Measurements from ENCODE around the gene NFYA. TPM values are rescaled to one million over a fixed set of nuclear protein-coding genes. Genes with fewer than 3 reads are reported as not detected.

The NFYA gene
- 11.4 and 16.0 TPM in 2 replicates for total RNA-seq

GRCh38 chr6:41072836-41073202 is at the start of gene NFYA:
NFYA (plus strand) TSS chr6:41072974; CDS start chr6:41079090, 6,116 bp downstream.

GRCh38 chr6:41039060-41039998 is 33.4 kb upstream of the NFYA start, which contains the start of gene UNC5CL:
UNC5CL (minus strand) TSS chr6:41039221; CDS start chr6:41035074, 4,147 bp downstream.

GRCh38 chr6:41042226-41043055 is 30.3 kb upstream of the NFYA start, which contains the start of gene TSPO2:
TSPO2 (plus strand) TSS chr6:41042467; CDS start chr6:41042986, 519 bp downstream.

GRCh38 chr6:41053041-41053440 is 19.7 kb upstream of the NFYA start, which contains the start of gene APOBEC2:
APOBEC2 (plus strand) TSS chr6:41053202; CDS start chr6:41053348, 146 bp downstream.

GRCh38 chr6:41071923-41072835 is 595 bp upstream of the NFYA start, which contains the start of gene OARD1:
OARD1 (minus strand) TSS chr6:41072356; CDS start chr6:41071634, 722 bp downstream.

Other genes starting within 250 kb of the NFYA start
- gene UNC5CL, start 33.8 kb upstream of the NFYA start, total RNA-seq: under 0.01 and 0.15 TPM in 2 replicates
- gene TSPO2, start 30.5 kb upstream of the NFYA start, total RNA-seq: not detected in 2 replicates
- gene APOBEC2, start 19.8 kb upstream of the NFYA start, total RNA-seq: not detected in 2 replicates
- gene OARD1, start 618 bp upstream of the NFYA start, total RNA-seq: 8.8 and 16.0 TPM in 2 replicates
- not detected in 2 replicates for gene TREML1, start 81.4 kb downstream of the NFYA start, total RNA-seq
- 0.33 and 0.44 TPM in 2 replicates for gene TREM2, start 90.1 kb downstream of the NFYA start, total RNA-seq
- not detected in 2 replicates for gene TREML2, start 128.2 kb downstream of the NFYA start, total RNA-seq
- gene TREML4, start 155.4 kb downstream of the NFYA start, total RNA-seq: not detected in 2 replicates
- 0.50 TPM in 1 of 2 replicates, not detected in the other for gene TREM1, start 213.7 kb downstream of the NFYA start, total RNA-seq